Islet of Langerhans (tissue), 1 donor: ENCODE results near the gene APLN.

Experiments used
- FAIRE-seq: peaks from one replicate; lab custom pipeline; 2011; peaks lifted over from hg19 to GRCh38; lab: Jason Lieb, UNC

APLN gene

GRCh38 chrX:129659861-129660260, 5.1 kb upstream of the APLN start:
- no peak for FAIRE-seq

- FAIRE-seq = no peak
Observed at GRCh38 chrX:129659141-129659540, 4.4 kb upstream of the APLN start.

- no peak for FAIRE-seq
Observed at GRCh38 chrX:129658429-129658828, 3.7 kb upstream of the APLN start.

GRCh38 chrX:129655547-129656249, 942 bp upstream of the APLN start:
- FAIRE-seq = no peak

- FAIRE-seq = no peak
Observed at GRCh38 chrX:129653971-129654651, 645 bp downstream of the APLN start.

- FAIRE-seq = no peak
Observed at GRCh38 chrX:129653181-129653970, 1.4 kb downstream of the APLN start.

- no peak for FAIRE-seq
Observed at GRCh38 chrX:129652565-129653169, 2.1 kb downstream of the APLN start.

GRCh38 chrX:129651756-129652564, 2.8 kb downstream of the APLN start:
- FAIRE-seq = no peak

GRCh38 chrX:129650821-129651510, 3.8 kb downstream of the APLN start:
- FAIRE-seq = no peak

- FAIRE-seq = no peak
Observed at GRCh38 chrX:129650183-129650689, 4.5 kb downstream of the APLN start.

- no peak for FAIRE-seq
Observed at GRCh38 chrX:129649268-129650182, 5.2 kb downstream of the APLN start.

GRCh38 chrX:129648514-129649267, 6.1 kb downstream of the APLN start:
- no peak for FAIRE-seq

GRCh38 chrX:129647418-129648410, 7.0 kb downstream of the APLN start:
- no peak for FAIRE-seq

- no peak for FAIRE-seq
Observed at GRCh38 chrX:129646566-129647417, 8.0 kb downstream of the APLN start.

GRCh38 chrX:129642641-129643040, 12.1 kb downstream of the APLN start:
- no peak for FAIRE-seq

GRCh38 chrX:129641941-129642340, 12.8 kb downstream of the APLN start:
- no peak for FAIRE-seq

GRCh38 chrX:129641469-129641868, 13.3 kb downstream of the APLN start:
- no peak for FAIRE-seq
